Measurements from ENCODE around the gene TENM4.
"Not testable (repeated sequence)": the region's sequence is repeated elsewhere in the genome, so short reads cannot be mapped to it uniquely, and the experiment has no call there.

TENM4 gene

GRCh38 chr11:79199729-79200354 is 241.0 kb downstream of the TENM4 start:
- DNase-seq, result no peak

- DNase-seq, result no peak
Observed at GRCh38 chr11:79198898-79199250, 242.0 kb downstream of the TENM4 start.

- no peak for DNase-seq
Observed at GRCh38 chr11:79198203-79198897, 242.5 kb downstream of the TENM4 start.

GRCh38 chr11:79196950-79197349 is 243.9 kb downstream of the TENM4 start:
- no peak for DNase-seq

GRCh38 chr11:79195209-79195608 is 245.6 kb downstream of the TENM4 start:
- no peak for DNase-seq

GRCh38 chr11:79193663-79194310 is 247.0 kb downstream of the TENM4 start:
- no peak for DNase-seq

- DNase-seq, result no peak
Observed at GRCh38 chr11:79192836-79193235, 248.0 kb downstream of the TENM4 start.

- DNase-seq, result not testable (repeated sequence)
Observed at GRCh38 chr11:79191716-79192115, 249.1 kb downstream of the TENM4 start.

- DNase-seq, result not testable (repeated sequence)
Observed at GRCh38 chr11:79190553-79190952, 250.3 kb downstream of the TENM4 start.

- no peak for DNase-seq
Observed at GRCh38 chr11:79189601-79190000, 251.2 kb downstream of the TENM4 start.

GRCh38 chr11:79189055-79189454 is 251.8 kb downstream of the TENM4 start:
- DNase-seq, result no peak

- DNase-seq, result no peak
Observed at GRCh38 chr11:79186669-79187068, 254.2 kb downstream of the TENM4 start.

GRCh38 chr11:79185351-79185750 is 255.5 kb downstream of the TENM4 start:
- no peak for DNase-seq

GRCh38 chr11:79184285-79184684 is 256.5 kb downstream of the TENM4 start:
- no peak for DNase-seq

GRCh38 chr11:79182794-79183193 is 258.0 kb downstream of the TENM4 start:
- DNase-seq, result no peak

GRCh38 chr11:79179087-79179486 is 261.7 kb downstream of the TENM4 start:
- no peak for DNase-seq

- DNase-seq, result no peak
Observed at GRCh38 chr11:79174045-79175008, 266.5 kb downstream of the TENM4 start.

- DNase-seq, result no peak
Observed at GRCh38 chr11:79173615-79174014, 267.2 kb downstream of the TENM4 start.

- no peak for DNase-seq
Observed at GRCh38 chr11:79170321-79170720, 270.5 kb downstream of the TENM4 start.

GRCh38 chr11:79168530-79169110 is 272.2 kb downstream of the TENM4 start:
- DNase-seq, result no peak

GRCh38 chr11:79167510-79168188 is 273.2 kb downstream of the TENM4 start:
- DNase-seq, result no peak

- DNase-seq, result no peak
Observed at GRCh38 chr11:79165908-79166307, 274.9 kb downstream of the TENM4 start.
